Measurements from ENCODE around the gene ACTR10. TPM values are rescaled to one million over a fixed set of nuclear protein-coding genes. Genes with fewer than 3 reads are reported as not detected.

ACTR10 gene
- total RNA-seq, 2 donors from 2014 or later, result 35.5 to 38.0 TPM

- ATAC-seq (no peak), DNase-seq (no peak)
- peak overlapping the region; percentile 14 for H3K27ac Mint-ChIP-seq
- peaks cover 6% of the 10 kb centered on the region for H3K4me1 Mint-ChIP-seq
- no peak overlapping the region for H3K4me3 Mint-ChIP-seq
- H3K9me3 ChIP-seq (ENCODE audit: control insufficient read depth, low read length, poor library complexity, severe bottlenecking), result no peaks in the 10 kb centered on the region
- peaks cover 5% of the 10 kb centered on the region for H3K36me3 Mint-ChIP-seq (ENCODE audit: low read depth)
- peaks cover 21% of the 10 kb centered on the region for H3K27me3 Mint-ChIP-seq
Measured at GRCh38 chr14:58191763-58192601, 8.0 kb upstream of the ACTR10 start.

GRCh38 chr14:58193542-58193941 lies 6.4 kb upstream of the ACTR10 start:
- Mint-ChIP-seq H3K27ac (no peak overlapping the region), H3K4me3 (no peak overlapping the region), H3K36me3 (ENCODE audit: low read depth) (peaks cover 5% of the 10 kb centered on the region), H3K27me3 (peaks cover 21% of the 10 kb centered on the region), H3K4me1 (peaks cover 6% of the 10 kb centered on the region)
- no peak for ATAC-seq
- DNase-seq, result no peak
- no peaks in the 10 kb centered on the region for H3K9me3 ChIP-seq (ENCODE audit: control insufficient read depth, low read length, poor library complexity, severe bottlenecking)

- no peak for DNase-seq
- Mint-ChIP-seq H3K36me3 (ENCODE audit: low read depth) (peaks cover 5% of the 10 kb centered on the region), H3K4me1 (peaks cover 20% of the 10 kb centered on the region), H3K4me3 (no peak overlapping the region), H3K27ac (peak overlapping the region; percentile 69), H3K27me3 (peaks cover 14% of the 10 kb centered on the region)
- no peak for ATAC-seq
- H3K9me3 ChIP-seq (ENCODE audit: control insufficient read depth, low read length, poor library complexity, severe bottlenecking), result no peaks in the 10 kb centered on the region
Measured at GRCh38 chr14:58196198-58196597, 3.8 kb upstream of the ACTR10 start.

DNA sequence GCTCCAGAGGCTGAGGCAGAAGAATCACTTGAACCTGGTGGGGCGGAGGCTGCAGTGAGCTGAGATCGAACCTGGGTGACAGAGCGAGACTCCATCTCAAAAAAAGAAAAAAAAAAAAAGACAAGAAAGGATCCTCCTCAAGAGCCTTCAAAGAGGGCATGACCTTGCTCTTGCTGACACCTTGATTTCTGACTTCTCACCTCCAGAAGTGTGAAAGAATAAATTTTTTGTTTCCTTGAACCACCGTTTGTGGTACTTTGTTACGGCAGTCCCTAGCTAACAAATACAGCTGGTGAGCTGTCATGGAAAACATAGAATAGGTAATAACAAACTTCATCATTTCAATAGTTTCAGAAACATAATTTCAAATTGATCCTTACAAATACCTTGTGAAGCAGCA lies 1.9 kb upstream of the ACTR10 start:
- ATAC-seq (no peak), DNase-seq (no peak)
- H3K27ac Mint-ChIP-seq, result no peak overlapping the region
- H3K4me3 Mint-ChIP-seq, result no peak overlapping the region
- no peaks in the 10 kb centered on the region for H3K27me3 Mint-ChIP-seq
- H3K36me3 Mint-ChIP-seq (ENCODE audit: low read depth), result peaks cover 2% of the 10 kb centered on the region
- H3K9me3 ChIP-seq (ENCODE audit: control insufficient read depth, low read length, poor library complexity, severe bottlenecking), result no peaks in the 10 kb centered on the region
- peaks cover 23% of the 10 kb centered on the region for H3K4me1 Mint-ChIP-seq

DNA sequence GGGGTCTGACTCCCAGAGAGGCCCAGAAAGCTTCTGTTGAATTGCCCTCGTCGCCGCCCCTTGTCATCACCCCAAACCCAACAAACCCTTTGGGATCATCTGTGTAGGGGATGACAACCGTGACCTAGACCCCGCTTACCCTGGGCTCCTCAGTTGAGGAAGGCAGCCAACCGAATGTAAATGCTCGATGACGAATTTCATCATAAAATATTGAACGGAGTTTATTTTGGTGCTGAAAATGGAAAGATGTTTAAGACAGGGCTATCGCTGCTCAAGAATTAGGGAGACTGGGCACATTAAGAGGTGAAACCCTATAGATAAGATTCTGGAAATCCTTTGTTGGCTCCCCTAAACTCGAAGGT lies 512 bp downstream of the ACTR10 start:
- Mint-ChIP-seq H3K36me3 (ENCODE audit: low read depth) (peaks cover 2% of the 10 kb centered on the region), H3K4me3 (peak overlapping the region; percentile 96), H3K27ac (peak overlapping the region; percentile 98), H3K27me3 (no peaks in the 10 kb centered on the region), H3K4me1 (peaks cover 21% of the 10 kb centered on the region)
- ATAC-seq, result peak; percentile 11
- no peak for DNase-seq
- no peaks in the 10 kb centered on the region for H3K9me3 ChIP-seq (ENCODE audit: control insufficient read depth, low read length, poor library complexity, severe bottlenecking)

- ATAC-seq (no peak), DNase-seq (no peak)
- Mint-ChIP-seq H3K27ac (peak overlapping the region; percentile 98), H3K4me1 (peaks cover 20% of the 10 kb centered on the region), H3K36me3 (ENCODE audit: low read depth) (peaks cover 2% of the 10 kb centered on the region), H3K4me3 (peak overlapping the region; percentile 96), H3K27me3 (no peaks in the 10 kb centered on the region)
- no peaks in the 10 kb centered on the region for H3K9me3 ChIP-seq (ENCODE audit: control insufficient read depth, low read length, poor library complexity, severe bottlenecking)
Measured at GRCh38 chr14:58200846-58201245, 897 bp downstream of the ACTR10 start.

DNA sequence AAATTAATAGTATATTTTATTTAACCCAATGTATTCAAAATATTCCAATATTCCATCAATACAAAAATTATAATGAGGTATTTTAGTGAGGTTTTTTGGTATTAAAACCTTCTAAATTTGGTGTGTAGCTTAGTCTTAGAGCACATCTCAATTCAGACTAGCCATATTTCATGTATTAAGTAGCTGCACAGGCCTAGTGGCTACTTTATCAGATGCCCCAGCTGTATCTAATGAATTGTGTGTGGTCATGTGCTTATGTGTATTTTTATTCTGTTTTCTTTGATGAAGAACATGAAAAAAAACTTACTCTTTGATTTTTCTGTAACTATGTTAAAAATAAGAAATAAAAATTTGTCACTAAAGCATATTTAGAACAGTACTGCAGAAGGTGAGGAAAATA lies 13.2 kb downstream of the ACTR10 start:
- no peaks in the 10 kb centered on the region for H3K9me3 ChIP-seq (ENCODE audit: control insufficient read depth, low read length, poor library complexity, severe bottlenecking)
- Mint-ChIP-seq H3K36me3 (ENCODE audit: low read depth) (peaks cover 11% of the 10 kb centered on the region), H3K4me1 (peaks cover 3% of the 10 kb centered on the region), H3K27ac (no peak overlapping the region), H3K27me3 (no peaks in the 10 kb centered on the region), H3K4me3 (no peak overlapping the region)
- DNase-seq (no peak), ATAC-seq (no peak)

DNA sequence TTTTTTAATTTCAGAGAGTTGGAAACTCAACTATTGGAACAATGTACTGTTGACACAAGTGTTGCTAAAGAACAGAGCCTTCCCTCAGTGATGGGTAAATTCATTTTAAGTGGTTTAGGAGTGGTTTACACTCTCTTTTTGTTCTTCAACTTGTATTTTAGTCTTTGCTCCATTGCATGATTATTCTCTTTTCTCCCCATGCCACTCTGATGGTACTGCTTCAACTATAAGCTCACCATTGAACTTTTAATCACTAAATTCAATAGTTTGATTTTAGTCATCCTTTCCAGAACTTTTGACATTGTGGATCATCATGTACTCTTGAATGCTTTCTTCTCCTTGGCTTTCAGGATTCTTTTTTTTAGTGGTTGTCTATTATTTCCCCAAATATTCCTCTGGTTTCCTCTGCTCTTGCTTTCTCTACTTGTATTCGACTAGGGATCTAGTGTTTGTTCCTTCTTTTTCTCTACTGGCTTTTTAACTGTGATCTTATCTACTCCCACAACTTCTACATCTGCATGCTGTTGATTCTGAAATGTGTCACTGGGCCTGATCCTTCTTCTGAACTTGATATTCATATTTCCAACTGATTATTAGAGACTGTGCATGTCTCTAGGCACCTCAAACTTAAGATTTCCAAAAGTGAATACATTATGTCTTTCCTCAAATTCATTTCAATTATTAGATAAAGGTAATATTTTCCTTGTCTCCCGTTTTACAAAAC lies 15.4 kb downstream of the ACTR10 start:
- Mint-ChIP-seq H3K36me3 (ENCODE audit: low read depth) (peaks cover 11% of the 10 kb centered on the region), H3K4me1 (peaks cover 3% of the 10 kb centered on the region), H3K4me3 (no peak overlapping the region), H3K27me3 (no peaks in the 10 kb centered on the region), H3K27ac (no peak overlapping the region)
- DNase-seq (no peak), ATAC-seq (no peak)
- H3K9me3 ChIP-seq (ENCODE audit: control insufficient read depth, low read length, poor library complexity, severe bottlenecking), result no peaks in the 10 kb centered on the region

- ATAC-seq, result no peak
- Mint-ChIP-seq H3K4me3 (no peak overlapping the region), H3K36me3 (ENCODE audit: low read depth) (peaks cover 15% of the 10 kb centered on the region), H3K27ac (peak overlapping the region; percentile 24), H3K27me3 (no peaks in the 10 kb centered on the region), H3K4me1 (peaks cover 7% of the 10 kb centered on the region)
- H3K9me3 ChIP-seq (ENCODE audit: control insufficient read depth, low read length, poor library complexity, severe bottlenecking), result no peaks in the 10 kb centered on the region
- DNase-seq, result no peak
Measured at GRCh38 chr14:58216544-58216943, 16.6 kb downstream of the ACTR10 start.

DNA sequence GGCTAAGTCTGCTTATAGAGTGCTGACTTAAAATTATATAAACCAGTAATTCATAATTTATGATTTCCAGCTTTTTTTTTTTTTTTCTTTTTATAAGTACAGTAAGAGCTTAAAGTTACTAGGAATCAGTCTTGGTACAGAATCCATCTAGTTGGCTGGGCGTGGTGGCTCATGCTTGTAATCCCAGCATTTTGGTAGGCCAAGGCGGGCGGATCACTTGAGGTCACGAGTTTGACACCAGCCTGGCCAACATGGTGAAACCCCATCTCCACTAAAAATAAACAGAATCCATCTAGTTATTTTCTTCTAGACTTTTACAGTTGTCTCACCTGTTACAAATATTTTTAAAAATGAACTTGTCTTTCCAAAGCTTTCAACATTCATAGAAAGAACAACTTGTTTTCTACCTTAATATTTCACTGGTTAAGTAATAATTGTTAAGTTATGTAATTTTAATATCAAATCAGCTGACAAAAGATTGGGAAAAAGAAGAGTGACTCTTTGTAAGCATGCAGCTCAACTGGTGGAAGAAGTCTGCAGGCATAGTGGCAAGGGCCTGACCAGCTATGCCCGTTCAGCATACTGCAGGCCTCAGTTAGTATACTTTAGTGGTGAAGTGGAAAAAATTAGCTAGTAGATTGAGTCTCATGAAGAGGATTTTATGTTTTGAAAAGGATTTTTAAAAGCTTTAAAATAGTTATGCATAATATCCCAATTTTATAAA lies 27.3 kb downstream of the ACTR10 start:
- H3K9me3 ChIP-seq (ENCODE audit: control insufficient read depth, low read length, poor library complexity, severe bottlenecking), result no peaks in the 10 kb centered on the region
- H3K4me1 Mint-ChIP-seq, result no peaks in the 10 kb centered on the region
- peak overlapping the region; percentile 16 for H3K27ac Mint-ChIP-seq
- H3K4me3 Mint-ChIP-seq, result no peak overlapping the region
- H3K36me3 Mint-ChIP-seq (ENCODE audit: low read depth), result no peaks in the 10 kb centered on the region
- H3K27me3 Mint-ChIP-seq, result no peaks in the 10 kb centered on the region
- DNase-seq (no peak), ATAC-seq (no peak)

GRCh38 chr14:58238252-58239243 lies 38.6 kb downstream of the ACTR10 start:
- no peak overlapping the region for H3K27ac Mint-ChIP-seq
- DNase-seq (no peak), ATAC-seq (peak; percentile 82)
- H3K9me3 ChIP-seq (ENCODE audit: control insufficient read depth, low read length, poor library complexity, severe bottlenecking), result no peaks in the 10 kb centered on the region
- H3K36me3 Mint-ChIP-seq (ENCODE audit: low read depth), result no peaks in the 10 kb centered on the region
- no peak overlapping the region for H3K4me3 Mint-ChIP-seq
- no peaks in the 10 kb centered on the region for H3K27me3 Mint-ChIP-seq
- H3K4me1 Mint-ChIP-seq, result peaks cover 14% of the 10 kb centered on the region

Data from T-helper 17 cell (primary cell).